Measurements from ENCODE around the gene TIMP4.

Gene TIMP4

DNA sequence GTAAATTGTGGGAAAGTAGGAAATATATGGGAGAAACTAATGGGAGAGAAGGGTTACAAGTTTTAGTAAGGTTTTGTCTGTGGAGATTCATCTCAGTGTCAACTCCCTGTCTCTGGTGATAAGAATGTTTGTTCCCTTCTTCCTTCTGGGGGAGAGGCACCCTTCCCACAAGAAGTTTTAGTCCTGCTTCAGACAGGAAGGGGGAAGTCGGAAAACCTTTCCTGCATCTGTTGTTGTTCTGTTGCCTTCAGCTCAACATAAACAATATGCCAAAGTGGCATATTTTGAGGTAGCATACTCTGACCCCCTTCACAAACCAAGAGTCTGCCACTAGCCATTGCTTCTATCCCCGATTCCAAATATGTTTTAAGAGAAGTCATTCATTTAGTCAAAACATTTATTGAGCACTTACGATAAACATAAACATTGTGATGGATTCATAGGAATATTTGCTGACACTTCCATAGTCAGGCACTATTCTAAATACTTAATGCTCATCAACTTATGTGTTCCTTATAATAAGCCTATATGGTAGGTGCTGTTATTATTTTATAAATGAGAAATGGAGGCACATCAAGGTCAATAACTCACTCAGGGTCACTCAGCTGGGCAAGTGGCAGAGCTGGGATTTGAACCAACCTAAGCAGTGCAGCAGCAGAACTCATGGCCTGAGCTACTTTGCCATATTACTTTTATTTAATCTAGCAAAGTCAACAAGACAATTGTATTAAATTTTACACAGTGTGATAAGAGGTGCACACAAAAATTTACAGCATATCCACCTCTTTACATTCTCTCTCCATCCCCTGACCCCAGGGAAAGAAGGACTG, 34.2 kb upstream of the TIMP4 start:
- in situ Hi-C loops (cut with HindIII; ENCODE audit: low pct_ligation_motif_present, low sequenced_read_pairs), result loop anchor here (25.0 kb wide), 1 partner anchor 269 kb away; no protein-coding TSS in a partner anchor
- no peaks in the 10 kb centered on the region for H3K36me3 ChIP-seq (replicated peaks)
- no peaks in the 10 kb centered on the region for H3K27me3 ChIP-seq (replicated peaks)
- peak overlapping the region; percentile 49 for H3K27ac ChIP-seq
- no peak overlapping the region for H3K4me3 ChIP-seq (ENCODE audit: low read depth, low read length)
- TF ChIP-seq, protein P1, sequence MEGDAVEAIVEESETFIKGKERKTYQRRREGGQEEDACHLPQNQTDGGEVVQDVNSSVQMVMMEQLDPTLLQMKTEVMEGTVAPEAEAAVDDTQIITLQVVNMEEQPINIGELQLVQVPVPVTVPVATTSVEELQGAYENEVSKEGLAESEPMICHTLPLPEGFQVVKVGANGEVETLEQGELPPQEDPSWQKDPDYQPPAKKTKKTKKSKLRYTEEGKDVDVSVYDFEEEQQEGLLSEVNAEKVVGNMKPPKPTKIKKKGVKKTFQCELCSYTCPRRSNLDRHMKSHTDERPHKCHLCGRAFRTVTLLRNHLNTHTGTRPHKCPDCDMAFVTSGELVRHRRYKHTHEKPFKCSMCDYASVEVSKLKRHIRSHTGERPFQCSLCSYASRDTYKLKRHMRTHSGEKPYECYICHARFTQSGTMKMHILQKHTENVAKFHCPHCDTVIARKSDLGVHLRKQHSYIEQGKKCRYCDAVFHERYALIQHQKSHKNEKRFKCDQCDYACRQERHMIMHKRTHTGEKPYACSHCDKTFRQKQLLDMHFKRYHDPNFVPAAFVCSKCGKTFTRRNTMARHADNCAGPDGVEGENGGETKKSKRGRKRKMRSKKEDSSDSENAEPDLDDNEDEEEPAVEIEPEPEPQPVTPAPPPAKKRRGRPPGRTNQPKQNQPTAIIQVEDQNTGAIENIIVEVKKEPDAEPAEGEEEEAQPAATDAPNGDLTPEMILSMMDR (IDR thresholded peaks at IDR 0.05; ENCODE audit: low read depth, low read length, missing control alignments), result no peak
- no peak for DNase-seq

DNA sequence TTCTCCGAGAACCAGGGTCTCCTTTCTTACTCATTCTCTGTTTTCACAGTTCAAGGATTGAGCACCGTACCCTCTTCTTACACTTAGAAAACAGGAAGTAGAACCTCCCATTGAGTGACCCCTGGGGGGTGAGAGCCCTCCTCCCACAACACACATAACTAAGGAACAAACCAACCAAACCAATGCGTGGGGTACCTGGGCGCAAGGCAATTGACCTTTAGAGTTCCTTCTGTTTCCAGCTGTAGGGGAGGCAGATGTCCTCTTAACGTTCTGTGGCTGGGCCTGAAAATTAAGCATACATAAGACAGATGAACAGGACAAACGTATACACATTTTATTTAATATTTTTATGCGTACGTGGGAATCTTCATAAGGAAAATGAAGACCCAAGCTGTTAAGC, 33.5 kb upstream of the TIMP4 start:
- Histone ChIP-seq H3K4me3 (ENCODE audit: low read depth, low read length) (no peak overlapping the region), H3K27me3 (replicated peaks) (no peaks in the 10 kb centered on the region), H3K27ac (no peak overlapping the region), H3K36me3 (replicated peaks) (no peaks in the 10 kb centered on the region)
- in situ Hi-C loops (cut with HindIII; ENCODE audit: low pct_ligation_motif_present, low sequenced_read_pairs), result loop anchor here (25.0 kb wide), 1 partner anchor 270 kb away; no protein-coding TSS in a partner anchor
- no peak for DNase-seq
- TF ChIP-seq, protein P1 (IDR thresholded peaks at IDR 0.05; ENCODE audit: low read depth, low read length, missing control alignments), result no peak

DNA sequence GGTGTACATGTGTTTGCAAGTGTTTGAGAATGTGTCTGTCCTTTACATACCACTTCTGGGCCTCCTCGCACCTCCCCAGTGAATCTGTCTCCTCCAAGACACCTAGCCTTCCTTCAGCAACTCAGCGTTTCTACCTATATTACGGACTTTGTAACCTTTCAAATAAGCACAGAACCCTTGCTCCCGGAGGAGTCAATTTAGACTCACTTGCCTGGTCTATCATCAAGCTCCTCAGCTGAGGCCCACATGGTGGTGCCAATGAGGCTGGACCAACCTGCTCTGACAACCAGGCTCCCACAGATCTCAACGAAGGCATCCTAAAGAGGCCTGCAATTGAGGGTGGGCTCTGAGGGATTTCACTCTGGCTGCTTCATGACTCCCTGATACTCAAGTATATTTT, 32.8 kb upstream of the TIMP4 start:
- TF ChIP-seq, protein P1 (IDR thresholded peaks at IDR 0.05; ENCODE audit: low read depth, low read length, missing control alignments), result no peak
- Histone ChIP-seq H3K27ac (no peak overlapping the region), H3K4me3 (ENCODE audit: low read depth, low read length) (no peak overlapping the region), H3K27me3 (replicated peaks) (no peaks in the 10 kb centered on the region), H3K36me3 (replicated peaks) (no peaks in the 10 kb centered on the region)
- DNase-seq, result no peak
- in situ Hi-C loops (cut with HindIII; ENCODE audit: low pct_ligation_motif_present, low sequenced_read_pairs), result loop anchor here (25.0 kb wide), 1 partner anchor 271 kb away; no protein-coding TSS in a partner anchor

DNA sequence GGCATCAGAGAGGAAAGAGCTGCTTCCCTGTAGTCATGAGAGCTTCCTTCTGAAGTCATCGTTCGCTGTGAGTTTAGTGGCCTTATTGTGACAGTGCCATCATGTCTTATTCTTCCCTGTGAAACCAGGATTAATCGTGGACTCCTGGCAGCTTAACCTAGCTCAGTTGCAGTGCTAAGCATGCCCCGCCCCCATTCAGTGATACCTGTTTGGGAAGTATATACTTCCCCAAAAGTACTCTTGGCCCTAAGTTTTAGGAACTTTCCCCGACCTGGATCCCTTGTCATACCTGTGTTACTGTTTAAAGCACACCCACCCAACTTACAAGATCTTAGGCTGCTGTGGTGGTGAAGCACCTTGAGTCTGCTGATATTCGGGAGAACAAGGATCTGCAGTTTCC, 32.1 kb upstream of the TIMP4 start:
- TF ChIP-seq, protein P1 (IDR thresholded peaks at IDR 0.05; ENCODE audit: low read depth, low read length, missing control alignments), result no peak
- no peaks in the 10 kb centered on the region for H3K27me3 ChIP-seq (replicated peaks)
- no peak overlapping the region for H3K27ac ChIP-seq
- H3K4me3 ChIP-seq (ENCODE audit: low read depth, low read length), result no peak overlapping the region
- H3K36me3 ChIP-seq (replicated peaks), result no peaks in the 10 kb centered on the region
- in situ Hi-C loops (cut with HindIII; ENCODE audit: low pct_ligation_motif_present, low sequenced_read_pairs), result loop anchor here (25.0 kb wide), 1 partner anchor 271 kb away; no protein-coding TSS in a partner anchor
- no peak for DNase-seq

DNA sequence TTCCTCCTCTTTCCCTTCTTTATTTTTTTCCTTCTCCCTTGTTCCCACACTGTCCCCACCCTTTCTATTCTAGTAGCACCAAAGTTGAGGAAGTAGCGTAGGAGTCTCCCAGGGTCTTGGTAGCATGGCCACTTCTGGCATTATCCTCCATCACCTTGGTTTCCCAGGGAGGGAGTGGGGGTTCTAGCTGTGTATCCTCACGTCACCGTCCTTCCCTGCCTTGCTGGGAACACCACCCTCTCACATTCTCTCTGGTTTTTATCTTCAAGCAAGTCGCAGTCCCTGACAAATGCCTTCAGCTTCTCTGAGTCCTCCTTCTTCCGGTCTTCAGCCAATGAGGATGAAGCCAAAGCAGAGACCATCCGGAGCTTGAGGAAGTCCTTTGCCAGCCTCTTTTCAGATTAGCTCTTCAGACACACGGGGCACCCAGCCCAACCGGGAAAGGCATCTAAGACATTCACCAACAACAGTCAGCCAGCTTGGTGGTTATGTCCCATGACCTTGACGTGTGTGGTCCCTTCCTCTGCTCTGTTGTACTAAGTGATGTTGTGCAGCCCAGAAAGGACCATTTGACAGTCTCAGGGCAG, 31.6 kb upstream of the TIMP4 start:
- in situ Hi-C loops (cut with HindIII; ENCODE audit: low pct_ligation_motif_present, low sequenced_read_pairs), result loop anchor here (25.0 kb wide), 1 partner anchor 272 kb away; no protein-coding TSS in a partner anchor
- TF ChIP-seq, protein P1 (IDR thresholded peaks at IDR 0.05; ENCODE audit: low read depth, low read length, missing control alignments), result no peak

More for the DNA sequence above, 31.6 kb upstream of the TIMP4 start:
- Histone ChIP-seq H3K27me3 (replicated peaks) (no peaks in the 10 kb centered on the region), H3K36me3 (replicated peaks) (no peaks in the 10 kb centered on the region), H3K27ac (no peak overlapping the region), H3K4me3 (ENCODE audit: low read depth, low read length) (no peak overlapping the region)
- no peak for DNase-seq
